Neural cell (in vitro differentiated cells): ENCODE measurements around the gene ZBP1. TPM values are rescaled to one million over a fixed set of nuclear protein-coding genes. Genes with fewer than 3 reads are reported as not detected.

Source experiments
- H2AFZ ChIP-seq: fragments of 200-600, 300-800 bp; sonication (generic), shearing (Covaris generic); 2 replicates; pipeline ENCODE4 v1.6.0; 2014; ENCODE audit warnings: low read depth, mild to moderate bottlenecking, antibody characterized with exemption, low read length, moderate library complexity
- H3F3A ChIP-seq: fragments of 200-600 bp; shearing (Covaris generic); 2 replicates; pipeline ENCODE4 v1.6.1; 2016; ENCODE audit warnings: mild to moderate bottlenecking, moderate library complexity, mixed read lengths, antibody characterized with exemption, low read length; ENCODE audit not compliant: insufficient read depth, poor library complexity, severe bottlenecking
- H3K27ac ChIP-seq: fragments of 200-600, 300-800 bp; sonication (generic), shearing (Covaris generic); 2 replicates; pipeline ENCODE4 v1.5.1; 2014; ENCODE audit warnings: mild to moderate bottlenecking, low read length, moderate library complexity
- H3K27me3 ChIP-seq: fragments of 300-800, 200-600 bp; sonication (generic), shearing (Covaris generic); 2 replicates; pipeline ENCODE4 v1.6.0; 2014; ENCODE audit warnings: mild to moderate bottlenecking, low read depth, low read length, moderate library complexity; ENCODE audit not compliant: insufficient read depth
- H3K36me3 ChIP-seq: fragments of 300-800, 200-600 bp; sonication (generic), shearing (Covaris generic); 2 replicates; pipeline ENCODE4 v1.5.1; 2014; ENCODE audit warnings: mild to moderate bottlenecking, antibody characterized with exemption, low read length, moderate library complexity; ENCODE audit not compliant: insufficient read depth
- H3K4me2 ChIP-seq: fragments of 300-800, 200-600 bp; sonication (generic), shearing (Covaris generic); 2 replicates; pipeline ENCODE4 v1.6.0; 2014; ENCODE audit warnings: mild to moderate bottlenecking, low read length
- H3K4me3 ChIP-seq: fragments of 300-800, 200-600 bp; sonication (generic), shearing (Covaris generic); 2 replicates; pipeline ENCODE4 v1.5.1; 2014; ENCODE audit warnings: mild to moderate bottlenecking, low read length, moderate library complexity
- H3K79me2 ChIP-seq: fragments of 200-600 bp; shearing (Covaris generic); replicated peaks from 2 replicates; pipeline ENCODE4 v1.6.0; 2014; ENCODE audit warnings: mild to moderate bottlenecking, low read length, moderate library complexity; ENCODE audit not compliant: insufficient read depth
- H3K9ac ChIP-seq: fragments of 300-800, 200-600 bp; sonication (generic), shearing (Covaris generic); 2 replicates; pipeline ENCODE4 v1.6.1; 2016; ENCODE audit warnings: mild to moderate bottlenecking, low read length, mixed read lengths
- H3K9me2 ChIP-seq: fragments of 200-600 bp; shearing (Covaris generic); 2 replicates; pipeline ENCODE4 v1.6.1; 2016; ENCODE audit warnings: mild to moderate bottlenecking, low read length, mixed read lengths; ENCODE audit not compliant: insufficient read depth
- H3K9me3 ChIP-seq: fragments of 200-600, 300-800 bp; sonication (generic), shearing (Covaris generic); 2 replicates; pipeline ENCODE4 v1.6.1; 2016; ENCODE audit warnings: mild to moderate bottlenecking, mixed run types, low read length, moderate library complexity, mixed read lengths
- H4K20me1 ChIP-seq: fragments of 200-600 bp; shearing (Covaris generic); 2 replicates; pipeline ENCODE4 v1.6.1; 2016; ENCODE audit warnings: mild to moderate bottlenecking, mixed run types; ENCODE audit not compliant: insufficient read depth
- CTCF ChIP-seq: fragments of 450-650 bp; IDR thresholded peaks from 2 replicates; pipeline ENCODE4 v1.5.1; 2014; ENCODE audit warnings: antibody characterized with exemption, mild to moderate bottlenecking, moderate library complexity; ENCODE audit not compliant: poor library complexity, severe bottlenecking
- EP300 ChIP-seq: fragments of 450-650 bp; conservative IDR thresholded peaks from 2 replicates; pipeline ENCODE4 v1.6.1; 2014; ENCODE audit warnings: antibody characterized with exemption, mild to moderate bottlenecking, moderate library complexity; ENCODE audit not compliant: poor library complexity, severe bottlenecking
- EZH2 ChIP-seq: fragments of 200-600, 300-800 bp; shearing (Covaris generic), sonication (generic); IDR thresholded peaks from 2 replicates; pipeline ENCODE4 v1.6.1; 2014; ENCODE audit warnings: antibody characterized with exemption, low read length, borderline replicate concordance, mild to moderate bottlenecking; ENCODE audit not compliant: insufficient read depth, poor library complexity, severe bottlenecking
- MXI1 ChIP-seq: fragments of 450-650 bp; conservative IDR thresholded peaks from 2 replicates; pipeline ENCODE4 v1.6.1; 2014; ENCODE audit warnings: antibody characterized with exemption, mild to moderate bottlenecking; ENCODE audit not compliant: poor library complexity, severe bottlenecking
- POLR2AphosphoS5 ChIP-seq: IDR thresholded peaks from 2 replicates; pipeline ENCODE4 v1.6.1; 2012
- RAD21 ChIP-seq: fragments of 450-650 bp; conservative IDR thresholded peaks from 2 replicates; pipeline ENCODE4 v1.6.1; 2014; ENCODE audit warnings: antibody characterized with exemption, mild to moderate bottlenecking, moderate library complexity
- REST ChIP-seq: IDR thresholded peaks from 2 replicates; pipeline ENCODE4 v1.6.1; 2012; ENCODE audit warnings: borderline replicate concordance
- SMC3 ChIP-seq: fragments of 450-650 bp; conservative IDR thresholded peaks from 2 replicates; pipeline ENCODE4 v1.6.1; 2014; ENCODE audit warnings: antibody characterized with exemption, mild to moderate bottlenecking, moderate library complexity; ENCODE audit not compliant: poor library complexity
- TAF1 ChIP-seq: IDR thresholded peaks from 2 replicates; pipeline ENCODE4 v1.6.1; 2012; ENCODE audit warnings: low read depth
- polyA plus RNA-seq: library from polyadenylated mRNA; depleted of rRNA; stranded (reverse); fragments of >200 nt; gene quantifications from 2 replicates; pipeline ENCODE4 v1.2.3, GENCODE V29; 2014

The ZBP1 gene
- polyA plus RNA-seq, 1 donor from 2014 or later: not detected

GRCh38 chr20:57663241-57663640 lies 43.0 kb upstream of the ZBP1 start:
- H3K9ac ChIP-seq: no peak overlapping the region
- no peak overlapping the region for H3K4me3 ChIP-seq
- H3K9me2 ChIP-seq: no peaks in the 10 kb centered on the region
- no peaks in the 10 kb centered on the region for H3F3A ChIP-seq
- TF ChIP-seq REST: no peak
- TF ChIP-seq RAD21: no peak
- no peak for TF ChIP-seq EP300
- no peak for TF ChIP-seq MXI1
- TF ChIP-seq CTCF: no peak
- TF ChIP-seq POLR2AphosphoS5: no peak
- no peak for TF ChIP-seq SMC3
- TF ChIP-seq TAF1: no peak
- no peak for TF ChIP-seq EZH2
- H3K4me2 ChIP-seq: no peak overlapping the region
- H3K9me3 ChIP-seq: no peaks in the 10 kb centered on the region
- H2AFZ ChIP-seq: no peak overlapping the region
- no peak overlapping the region for H3K27ac ChIP-seq
- no peaks in the 10 kb centered on the region for H3K36me3 ChIP-seq
- no peaks in the 10 kb centered on the region for H4K20me1 ChIP-seq
- H3K27me3 ChIP-seq: no peaks in the 10 kb centered on the region
- H3K79me2 ChIP-seq: no peaks in the 10 kb centered on the region

GRCh38 chr20:57662456-57663240 lies 42.4 kb upstream of the ZBP1 start:
- H3K9me3 ChIP-seq: no peaks in the 10 kb centered on the region
- H3K27ac ChIP-seq: no peak overlapping the region
- H4K20me1 ChIP-seq: no peaks in the 10 kb centered on the region
- H3K36me3 ChIP-seq: no peaks in the 10 kb centered on the region
- H3K4me3 ChIP-seq: no peak overlapping the region
- no peaks in the 10 kb centered on the region for H3K79me2 ChIP-seq
- TF ChIP-seq RAD21: no peak
- no peak for TF ChIP-seq CTCF
- TF ChIP-seq EP300: no peak
- no peak for TF ChIP-seq MXI1
- no peak for TF ChIP-seq TAF1
- no peak for TF ChIP-seq POLR2AphosphoS5
- TF ChIP-seq REST: no peak
- no peak for TF ChIP-seq SMC3
- no peak for TF ChIP-seq EZH2
- no peak overlapping the region for H2AFZ ChIP-seq
- no peaks in the 10 kb centered on the region for H3F3A ChIP-seq
- H3K9me2 ChIP-seq: no peaks in the 10 kb centered on the region
- H3K27me3 ChIP-seq: no peaks in the 10 kb centered on the region
- H3K9ac ChIP-seq: no peak overlapping the region
- no peak overlapping the region for H3K4me2 ChIP-seq
